ENCODE results near the gene SNX8. TPM values are rescaled to one million over a fixed set of nuclear protein-coding genes. Genes with fewer than 3 reads are reported as not detected.

Gene SNX8
- polyA plus RNA-seq, 1 donor from 2014 or later, result 5.7 TPM

- no peaks in the 10 kb centered on the region for H3K9me3 ChIP-seq (ENCODE audit: low read length)
- H3K9me2 ChIP-seq (ENCODE audit: insufficient read depth, low read length), result no peaks in the 10 kb centered on the region
- no peak overlapping the region for H3K27ac ChIP-seq (ENCODE audit: low read length)
- H3F3A ChIP-seq (ENCODE audit: insufficient read depth, low read length, poor library complexity, severe bottlenecking), result no peaks in the 10 kb centered on the region
- H4K20me1 ChIP-seq (ENCODE audit: insufficient read depth), result no peaks in the 10 kb centered on the region
- H3K9ac ChIP-seq (ENCODE audit: low read length), result no peak overlapping the region
- H3K4me2 ChIP-seq (ENCODE audit: low read length), result no peak overlapping the region
- no peaks in the 10 kb centered on the region for H3K79me2 ChIP-seq (replicated peaks; ENCODE audit: insufficient read depth, low read length)
- H3K27me3 ChIP-seq (ENCODE audit: insufficient read depth, low read depth, low read length), result no peaks in the 10 kb centered on the region
- H3K4me3 ChIP-seq (ENCODE audit: low read length), result no peak overlapping the region
- no peak overlapping the region for H2AFZ ChIP-seq (ENCODE audit: low read depth, low read length)
- no peaks in the 10 kb centered on the region for H3K36me3 ChIP-seq (ENCODE audit: insufficient read depth, low read length)
- TF ChIP-seq EZH2 (IDR thresholded peaks at IDR 0.05; ENCODE audit: borderline replicate concordance, insufficient read depth, low read length, poor library complexity, severe bottlenecking), result no peak
- TF ChIP-seq EP300 (conservative IDR thresholded peaks at IDR 0.05; ENCODE audit: poor library complexity, severe bottlenecking), result no peak
- TF ChIP-seq REST (IDR thresholded peaks at IDR 0.05; ENCODE audit: borderline replicate concordance), result no peak
- no peak for TF ChIP-seq CTCF (IDR thresholded peaks at IDR 0.05; ENCODE audit: poor library complexity, severe bottlenecking)
- no peak for TF ChIP-seq POLR2AphosphoS5 (IDR thresholded peaks at IDR 0.05)
- no peak for TF ChIP-seq MXI1 (conservative IDR thresholded peaks at IDR 0.05; ENCODE audit: poor library complexity, severe bottlenecking)
- no peak for TF ChIP-seq SMC3 (conservative IDR thresholded peaks at IDR 0.05; ENCODE audit: poor library complexity)
- no peak for TF ChIP-seq RAD21 (conservative IDR thresholded peaks at IDR 0.05)
- TF ChIP-seq TAF1 (IDR thresholded peaks at IDR 0.05; ENCODE audit: low read depth), result no peak
Observed at GRCh38 chr7:2330493-2330892, 16.3 kb upstream of the SNX8 start.

- Histone ChIP-seq H2AFZ (ENCODE audit: low read depth, low read length) (no peak overlapping the region), H3K9me2 (ENCODE audit: insufficient read depth, low read length) (no peaks in the 10 kb centered on the region)
- TF ChIP-seq SMC3 (conservative IDR thresholded peaks at IDR 0.05; ENCODE audit: poor library complexity) (no peak), EZH2 (IDR thresholded peaks at IDR 0.05; ENCODE audit: borderline replicate concordance, insufficient read depth, low read length, poor library complexity, severe bottlenecking) (no peak), MXI1 (conservative IDR thresholded peaks at IDR 0.05; ENCODE audit: poor library complexity, severe bottlenecking) (no peak), POLR2AphosphoS5 (IDR thresholded peaks at IDR 0.05) (no peak), REST (IDR thresholded peaks at IDR 0.05; ENCODE audit: borderline replicate concordance) (no peak), CTCF (IDR thresholded peaks at IDR 0.05; ENCODE audit: poor library complexity, severe bottlenecking) (no peak), EP300 (conservative IDR thresholded peaks at IDR 0.05; ENCODE audit: poor library complexity, severe bottlenecking) (no peak), TAF1 (IDR thresholded peaks at IDR 0.05; ENCODE audit: low read depth) (no peak), RAD21 (conservative IDR thresholded peaks at IDR 0.05) (no peak)
Observed at GRCh38 chr7:2326951-2327350, 12.7 kb upstream of the SNX8 start.

More at GRCh38 chr7:2326951-2327350, 12.7 kb upstream of the SNX8 start:
- Histone ChIP-seq H3K36me3 (ENCODE audit: insufficient read depth, low read length) (no peaks in the 10 kb centered on the region), H3K79me2 (replicated peaks; ENCODE audit: insufficient read depth, low read length) (no peaks in the 10 kb centered on the region), H3K4me3 (ENCODE audit: low read length) (no peak overlapping the region), H3K27me3 (ENCODE audit: insufficient read depth, low read depth, low read length) (no peaks in the 10 kb centered on the region), H3K27ac (ENCODE audit: low read length) (no peak overlapping the region), H3F3A (ENCODE audit: insufficient read depth, low read length, poor library complexity, severe bottlenecking) (no peaks in the 10 kb centered on the region), H3K4me2 (ENCODE audit: low read length) (no peak overlapping the region), H3K9me3 (ENCODE audit: low read length) (no peaks in the 10 kb centered on the region), H4K20me1 (ENCODE audit: insufficient read depth) (no peaks in the 10 kb centered on the region), H3K9ac (ENCODE audit: low read length) (no peak overlapping the region)

All from neural cell (in vitro differentiated cells).